CD4-positive, alpha-beta T cell treated with Interleukin-6 for 4 hours (primary cell): Measurements from ENCODE around the gene DUS1L.

ENCODE experiments used
- DNase-seq: peaks from one replicate; pipeline ENCODE4 v3.0.0-alpha.2; 2020; ENCODE audit warnings: mixed read lengths

Gene DUS1L

GRCh38 chr17:82055023-82055964 is 10.3 kb downstream of the DUS1L start:
- no peak for DNase-seq

- no peak for DNase-seq
These were observed 11.1 kb downstream of the DUS1L start for GRCh38 chr17:82054351-82055022.

DNA sequence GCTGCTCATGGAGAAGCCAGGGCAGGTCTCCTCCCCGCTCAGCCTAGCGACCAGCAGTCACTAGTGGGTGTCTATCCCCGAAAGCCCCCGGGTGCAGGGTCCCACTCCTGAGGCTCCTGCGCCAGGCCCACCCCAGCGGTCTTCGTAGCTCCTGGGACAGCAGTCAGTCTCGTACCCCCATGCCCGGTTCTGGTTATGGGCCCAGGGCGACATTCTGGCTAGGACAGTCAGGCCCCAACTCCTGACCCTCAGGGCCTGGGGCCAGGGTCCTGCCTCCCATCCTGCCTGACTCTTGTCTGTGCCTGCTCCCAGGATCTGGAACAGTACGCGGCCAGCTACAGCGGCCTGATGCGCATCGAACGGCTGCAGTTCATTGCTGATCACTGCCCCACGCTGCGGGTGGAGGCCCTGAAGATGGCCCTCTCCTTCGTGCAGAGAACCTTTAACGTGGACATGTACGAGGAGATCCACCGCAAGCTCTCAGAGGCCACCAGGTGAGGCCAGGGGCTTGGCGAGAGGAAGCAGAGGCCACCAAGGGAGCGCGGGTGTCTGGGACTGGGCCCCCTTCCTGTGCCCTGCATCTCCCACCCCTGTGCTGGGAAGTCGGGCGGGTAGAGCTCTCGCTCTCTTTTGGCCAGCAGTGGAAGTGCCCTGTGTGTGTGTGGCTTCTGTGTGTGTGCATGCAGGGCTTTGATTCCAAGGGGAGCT is 11.9 kb downstream of the DUS1L start:
- DNase-seq, result no peak

GRCh38 chr17:82053130-82053529 is 12.5 kb downstream of the DUS1L start:
- no peak for DNase-seq

DNA sequence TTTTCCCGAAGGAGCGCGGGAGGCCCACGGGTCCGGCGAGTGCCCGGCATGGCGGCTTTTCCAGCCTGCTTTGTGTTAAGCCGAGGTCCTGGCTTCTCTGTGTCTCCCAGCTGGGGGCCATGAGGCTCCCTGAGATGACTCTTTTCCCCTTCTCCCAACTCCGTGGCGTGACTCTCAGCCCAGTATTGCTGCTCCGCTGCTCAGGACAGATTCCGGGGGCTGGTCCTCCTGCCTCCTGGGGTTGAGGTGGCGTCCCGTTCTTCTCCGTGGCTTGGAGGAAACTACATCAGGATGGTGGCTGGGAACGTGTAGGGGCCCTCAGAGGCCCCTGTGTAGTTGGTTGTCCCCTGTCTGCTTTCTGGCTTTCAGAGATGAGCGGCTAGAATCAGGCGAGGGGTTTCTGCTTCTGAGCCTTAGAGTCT is 13.0 kb downstream of the DUS1L start:
- DNase-seq, result no peak

GRCh38 chr17:82051776-82052637 is 13.6 kb downstream of the DUS1L start, which contains the start of the genes GPS1 and RFNG:
Gene GPS1, plus strand, starts transcription at chr17:82051898. Its CDS starts 34 bp downstream, at chr17:82051932.
Gene RFNG, minus strand, starts transcription at chr17:82051811. Its CDS starts 45 bp downstream, at chr17:82051766.
- peak; percentile 87 for DNase-seq

- no peak for DNase-seq
These were observed 14.6 kb downstream of the DUS1L start for GRCh38 chr17:82050761-82051641.

- DNase-seq, result no peak
These were observed 15.3 kb downstream of the DUS1L start for GRCh38 chr17:82050152-82050760.

DNA sequence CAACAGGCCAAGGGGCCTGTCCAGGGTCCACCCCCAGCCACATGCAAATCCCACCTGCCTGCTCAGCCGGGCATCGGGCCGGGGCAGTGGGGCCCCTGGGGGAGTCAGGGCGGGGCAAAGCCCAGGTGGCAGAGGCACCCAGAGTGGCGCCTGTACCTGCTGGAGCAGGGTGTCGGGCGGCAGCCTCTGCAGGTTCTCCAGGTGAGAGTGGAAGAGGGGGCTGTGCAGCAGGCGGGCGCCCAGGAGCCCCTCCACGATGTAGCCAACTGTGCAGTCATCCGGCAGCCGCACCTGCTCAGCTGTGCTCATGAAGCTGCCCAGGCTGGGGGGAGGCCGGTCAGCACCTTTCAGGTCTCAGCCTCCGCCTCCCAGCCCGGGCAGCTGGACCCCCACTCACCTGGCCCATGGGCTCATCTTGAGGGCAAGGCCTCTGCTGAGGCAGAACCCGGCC is 16.1 kb downstream of the DUS1L start:
- DNase-seq, result no peak

DNA sequence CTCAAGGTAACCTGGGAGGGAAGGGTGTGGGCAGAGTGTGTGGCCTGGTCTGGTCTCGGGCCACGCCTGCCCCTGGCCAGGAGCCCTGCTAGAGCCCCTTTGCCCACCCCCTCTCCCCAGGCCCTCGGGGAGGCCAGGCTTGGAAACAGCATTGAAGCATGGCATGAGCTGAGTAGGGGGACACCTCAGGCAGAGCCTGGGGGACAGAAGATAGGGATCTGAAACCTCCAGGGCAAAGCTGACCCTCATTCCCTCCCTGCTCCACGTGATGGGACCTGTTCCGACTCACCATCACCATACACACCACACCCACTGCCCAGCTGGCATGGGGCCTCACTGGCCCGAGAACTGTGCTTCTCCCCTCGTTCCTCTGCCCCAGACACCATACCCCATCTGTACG is 16.5 kb downstream of the DUS1L start:
- DNase-seq, result no peak

- no peak for DNase-seq
These were observed 17.0 kb downstream of the DUS1L start for GRCh38 chr17:82048571-82048971.

GRCh38 chr17:82047914-82048570 is 17.6 kb downstream of the DUS1L start:
- DNase-seq, result no peak

- no peak for DNase-seq
These were observed 18.2 kb downstream of the DUS1L start for GRCh38 chr17:82047379-82047778.

DNA sequence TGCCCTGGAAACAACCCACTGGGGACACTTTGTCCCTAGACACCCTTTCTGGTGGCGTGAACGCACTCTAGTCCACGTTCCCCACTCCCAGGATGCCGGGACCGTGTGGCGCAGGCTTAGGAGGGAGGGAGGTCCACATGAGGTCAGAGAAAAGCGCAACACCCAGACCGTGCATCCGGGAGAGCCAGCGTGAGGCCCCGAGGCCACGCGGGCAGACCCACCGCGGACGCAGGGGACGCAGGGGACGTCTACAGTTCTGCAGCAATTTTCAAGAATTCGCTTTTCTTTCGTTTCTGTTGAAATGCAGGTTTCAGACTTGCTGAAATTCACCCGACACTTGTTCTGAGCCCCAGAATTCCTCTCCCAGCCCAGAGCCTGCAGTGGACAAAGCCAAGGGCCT is 18.7 kb downstream of the DUS1L start:
- no peak for DNase-seq

DNA sequence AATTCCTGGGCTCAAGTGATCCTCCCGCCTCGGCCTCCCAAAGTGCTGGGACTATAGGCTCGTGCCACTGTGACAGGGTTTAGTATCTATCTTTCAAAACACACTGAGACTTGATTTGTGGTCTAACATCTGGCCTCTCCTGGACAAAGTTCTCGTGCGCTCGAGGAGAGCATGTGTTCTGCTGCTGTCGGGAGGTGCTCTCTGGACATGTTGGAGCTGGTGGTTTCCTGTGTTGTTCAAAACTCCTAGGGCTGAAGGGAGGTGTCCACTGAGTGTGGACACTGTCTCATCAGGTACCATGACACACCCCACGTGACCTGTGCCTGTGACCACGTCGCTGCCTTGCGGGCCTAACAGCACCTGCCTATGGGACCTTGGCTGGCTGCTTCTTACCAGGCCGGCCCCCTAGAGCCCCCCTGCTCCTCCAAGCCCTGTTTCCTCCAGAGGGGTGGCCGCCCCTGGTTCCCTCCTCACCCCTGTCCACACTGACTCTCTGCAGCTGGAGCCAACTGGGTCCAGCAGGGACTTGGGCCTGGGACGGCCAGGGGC is 19.6 kb downstream of the DUS1L start:
- DNase-seq, result no peak

DNA sequence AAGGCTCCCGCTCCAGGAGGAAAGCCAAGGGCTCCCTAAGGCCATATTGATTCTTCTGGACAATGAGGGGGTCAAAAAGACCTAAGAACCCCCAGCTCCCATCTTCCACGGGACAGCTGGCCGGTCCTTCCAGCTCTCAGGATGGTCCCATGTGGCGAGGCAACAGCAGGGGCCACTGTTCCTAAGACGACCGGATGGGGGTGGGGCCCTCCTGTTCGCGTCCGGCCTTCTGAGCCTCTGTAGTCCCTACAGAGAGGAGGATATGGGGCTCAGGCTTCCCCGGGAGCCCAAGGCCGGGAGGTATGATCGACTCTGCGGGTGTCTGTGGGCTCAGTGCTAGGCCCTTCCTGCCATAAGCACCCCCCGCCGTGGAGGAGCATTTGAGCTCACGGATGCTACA is 22.1 kb downstream of the DUS1L start:
- no peak for DNase-seq

GRCh38 chr17:82042649-82043048 is 23.0 kb downstream of the DUS1L start:
- DNase-seq, result no peak

- no peak for DNase-seq
These were observed 24.3 kb downstream of the DUS1L start for GRCh38 chr17:82041144-82041814.

DNA sequence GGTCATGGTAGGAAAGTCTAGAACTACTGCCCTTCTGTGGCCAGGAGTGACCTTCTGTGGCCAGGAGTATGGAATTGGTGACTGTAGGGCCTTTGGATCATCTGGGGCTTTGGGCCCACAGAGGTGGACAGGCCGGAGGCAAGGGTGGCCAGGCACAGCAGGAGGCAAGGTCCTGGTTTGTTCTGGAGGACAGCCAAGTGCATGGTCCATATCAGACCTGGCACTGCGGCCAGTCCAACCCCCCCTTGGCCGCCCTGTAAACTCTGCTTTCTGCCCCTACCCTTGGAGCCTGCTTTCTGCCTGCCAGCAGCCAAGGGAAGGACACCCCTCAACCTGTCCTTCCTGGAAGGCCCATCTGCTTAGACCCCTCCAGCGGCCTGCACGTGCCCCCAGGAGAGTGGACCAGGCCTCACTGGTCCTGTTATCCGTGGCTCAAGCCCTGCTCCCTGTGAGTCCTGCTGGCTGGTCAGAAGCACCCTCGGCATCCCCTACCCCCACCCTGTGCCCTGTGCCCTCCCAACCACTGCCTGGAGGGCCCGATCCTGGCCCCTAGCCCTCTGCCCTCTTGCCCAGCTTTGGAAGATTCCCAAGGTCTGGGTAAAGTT is 25.8 kb downstream of the DUS1L start:
- DNase-seq, result no peak
